Measurements from ENCODE around the gene F3. TPM values are rescaled to one million over a fixed set of nuclear protein-coding genes. Genes with fewer than 3 reads are reported as not detected.

F3 gene
- total and polyA plus RNA-seq, 4 donors = 1.0 to 2.7 (median 1.4) TPM

- no peaks in the 10 kb centered on the region for H3K9me3 ChIP-seq (ENCODE audit: control insufficient read depth in 4 of 4, low read length in 3 of 4)
- DNase-seq (ENCODE audit: low spot score) = no peak
- no peak for TF ChIP-seq SP1 (IDR thresholded peaks at IDR 0.05)
- TF ChIP-seq NR2F2 (IDR thresholded peaks at IDR 0.05) = no peak
- TF ChIP-seq ATF3 (IDR thresholded peaks at IDR 0.05) = no peak
- no peak for TF ChIP-seq MAX (IDR thresholded peaks at IDR 0.05)
- no peak for TF ChIP-seq HNF4A (conservative IDR thresholded peaks at IDR 0.05)
- TF ChIP-seq JUND (IDR thresholded peaks at IDR 0.05) = no peak
- no peak for TF ChIP-seq CTCF (IDR thresholded peaks at IDR 0.05; ENCODE audit: low read depth, low read length, missing input control)
- no peak for TF ChIP-seq RAD21 (IDR thresholded peaks at IDR 0.05)
- no peak for TF ChIP-seq YY1 (IDR thresholded peaks at IDR 0.05)
- no peak for TF ChIP-seq REST (IDR thresholded peaks at IDR 0.05)
- WGBS = 93% methylated on average over 1 of the region's 1 CpG
- no peaks in the 10 kb centered on the region for H3K27me3 ChIP-seq (ENCODE audit: control insufficient read depth in 4 of 4, insufficient read depth in 4 of 4, low read length in 3 of 4)
- no peaks in the 10 kb centered on the region for H3K4me1 ChIP-seq (ENCODE audit: control insufficient read depth in 4 of 4, insufficient read depth in 4 of 4, low read length in 3 of 4)
- peaks cover 2 to 38% (median 31%) of the 10 kb centered on the region in 4 donors for H3K36me3 ChIP-seq (ENCODE audit: control insufficient read depth in 4 of 4, insufficient read depth in 3 of 4, low read depth in 1 of 4, low read length in 3 of 4)
- H3K9ac ChIP-seq (ENCODE audit: low read depth in 1 of 2, low read length in 2 of 2) = no peak overlapping the region
- H3K27ac ChIP-seq (ENCODE audit: low read depth in 1 of 2, low read length in 2 of 2) = no peak overlapping the region
- H3K4me3 ChIP-seq (ENCODE audit: low read depth in 1 of 3, low read length in 3 of 3) = no peak overlapping the region
These were observed 37.0 kb downstream of the F3 start for GRCh38 chr1:94504601-94505000.

DNA sequence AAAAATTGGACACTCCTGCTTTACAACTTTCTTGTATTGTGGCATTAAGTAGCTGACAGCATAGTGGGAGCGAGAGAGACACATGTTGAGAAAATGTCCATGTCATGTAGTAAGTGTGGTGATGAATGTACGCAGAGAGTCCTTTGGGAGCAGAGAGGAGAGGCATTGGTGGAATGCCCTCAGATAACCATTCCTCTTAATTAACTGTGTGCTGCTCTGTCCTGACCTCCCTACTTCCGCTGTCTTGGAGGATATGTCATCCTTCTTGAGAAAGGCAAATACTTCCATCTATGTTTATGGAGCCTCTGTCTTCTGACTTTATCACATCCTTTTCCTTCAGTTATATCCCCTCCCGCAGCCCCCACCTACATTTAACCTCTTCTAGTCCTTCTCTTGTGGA, 38.4 kb downstream of the F3 start:
- peak; percentile 18 to 26 for TF ChIP-seq RXRA (IDR thresholded peaks at IDR 0.05)
- TF ChIP-seq GABPA (IDR thresholded peaks at IDR 0.05 in 1 of 2, conservative IDR thresholded peaks at IDR 0.05 in 1 of 2) = no peak
- peak; percentile 70 for TF ChIP-seq NR2F2 (IDR thresholded peaks at IDR 0.05)
- Histone ChIP-seq H3K9ac (ENCODE audit: low read depth in 1 of 2, low read length in 2 of 2) (no peak overlapping the region), H3K36me3 (ENCODE audit: control insufficient read depth in 4 of 4, insufficient read depth in 3 of 4, low read depth in 1 of 4, low read length in 3 of 4) (peaks cover 2 to 45% (median 40%) of the 10 kb centered on the region in 4 donors), H3K4me3 (ENCODE audit: low read depth in 1 of 3, low read length in 3 of 3) (no peak overlapping the region), H3K9me3 (ENCODE audit: control insufficient read depth in 4 of 4, low read length in 3 of 4) (no peaks in the 10 kb centered on the region), H3K27me3 (ENCODE audit: control insufficient read depth in 4 of 4, insufficient read depth in 4 of 4, low read length in 3 of 4) (no peaks in the 10 kb centered on the region), H3K27ac (ENCODE audit: low read depth in 1 of 2, low read length in 2 of 2) (no peak overlapping the region), H3K4me1 (ENCODE audit: control insufficient read depth in 4 of 4, insufficient read depth in 4 of 4, low read length in 3 of 4) (no peaks in the 10 kb centered on the region)
- 86% methylated on average over 4 of the region's 4 CpGs for WGBS
- no peak for DNase-seq (ENCODE audit: low spot score)

GRCh38 chr1:94501935-94502334, 39.6 kb downstream of the F3 start:
- no peak overlapping the region for H3K9ac ChIP-seq (ENCODE audit: low read depth in 1 of 2, low read length in 2 of 2)
- no peak for DNase-seq (ENCODE audit: low spot score)
- no peaks in the 10 kb centered on the region for H3K4me1 ChIP-seq (ENCODE audit: control insufficient read depth in 4 of 4, insufficient read depth in 4 of 4, low read length in 3 of 4)
- peaks cover 2 to 45% (median 40%) of the 10 kb centered on the region in 4 donors for H3K36me3 ChIP-seq (ENCODE audit: control insufficient read depth in 4 of 4, insufficient read depth in 3 of 4, low read depth in 1 of 4, low read length in 3 of 4)
- H3K27ac ChIP-seq (ENCODE audit: low read depth in 1 of 2, low read length in 2 of 2) = no peak overlapping the region
- H3K27me3 ChIP-seq (ENCODE audit: control insufficient read depth in 4 of 4, insufficient read depth in 4 of 4, low read length in 3 of 4) = no peaks in the 10 kb centered on the region
- 89% methylated on average over 4 of the region's 4 CpGs for WGBS
- H3K4me3 ChIP-seq (ENCODE audit: low read depth in 1 of 3, low read length in 3 of 3) = no peak overlapping the region
- H3K9me3 ChIP-seq (ENCODE audit: control insufficient read depth in 4 of 4, low read length in 3 of 4) = no peaks in the 10 kb centered on the region
- TF ChIP-seq EGR1 (IDR thresholded peaks at IDR 0.05; ENCODE audit: low read depth in 2 of 2) = no peak
- TF ChIP-seq RXRA (IDR thresholded peaks at IDR 0.05) = no peak
- no peak for TF ChIP-seq RAD21 (IDR thresholded peaks at IDR 0.05)
- no peak for TF ChIP-seq ATF3 (IDR thresholded peaks at IDR 0.05)
- TF ChIP-seq HNF4A (conservative IDR thresholded peaks at IDR 0.05) = no peak
- TF ChIP-seq JUND (IDR thresholded peaks at IDR 0.05) = no peak
- TF ChIP-seq GABPA (IDR thresholded peaks at IDR 0.05 in 1 of 2, conservative IDR thresholded peaks at IDR 0.05 in 1 of 2) = no peak
- TF ChIP-seq SP1 (IDR thresholded peaks at IDR 0.05) = no peak
- TF ChIP-seq FOXA2 (IDR thresholded peaks at IDR 0.05) = no peak
- no peak for TF ChIP-seq YY1 (IDR thresholded peaks at IDR 0.05)
- TF ChIP-seq HNF4G (IDR thresholded peaks at IDR 0.05) = no peak
- no peak for TF ChIP-seq FOXA1 (IDR thresholded peaks at IDR 0.05)
- no peak for TF ChIP-seq CTCF (IDR thresholded peaks at IDR 0.05; ENCODE audit: low read depth, low read length, missing input control)
- TF ChIP-seq, protein P1, sequence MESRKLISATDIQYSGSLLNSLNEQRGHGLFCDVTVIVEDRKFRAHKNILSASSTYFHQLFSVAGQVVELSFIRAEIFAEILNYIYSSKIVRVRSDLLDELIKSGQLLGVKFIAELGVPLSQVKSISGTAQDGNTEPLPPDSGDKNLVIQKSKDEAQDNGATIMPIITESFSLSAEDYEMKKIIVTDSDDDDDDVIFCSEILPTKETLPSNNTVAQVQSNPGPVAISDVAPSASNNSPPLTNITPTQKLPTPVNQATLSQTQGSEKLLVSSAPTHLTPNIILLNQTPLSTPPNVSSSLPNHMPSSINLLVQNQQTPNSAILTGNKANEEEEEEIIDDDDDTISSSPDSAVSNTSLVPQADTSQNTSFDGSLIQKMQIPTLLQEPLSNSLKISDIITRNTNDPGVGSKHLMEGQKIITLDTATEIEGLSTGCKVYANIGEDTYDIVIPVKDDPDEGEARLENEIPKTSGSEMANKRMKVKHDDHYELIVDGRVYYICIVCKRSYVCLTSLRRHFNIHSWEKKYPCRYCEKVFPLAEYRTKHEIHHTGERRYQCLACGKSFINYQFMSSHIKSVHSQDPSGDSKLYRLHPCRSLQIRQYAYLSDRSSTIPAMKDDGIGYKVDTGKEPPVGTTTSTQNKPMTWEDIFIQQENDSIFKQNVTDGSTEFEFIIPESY (IDR thresholded peaks at IDR 0.05) = no peak

Measured in liver (tissue), 9 donors.